Activated B cell treated with CpG ODN at 0.5 μM for 24 hours (primary cell): Measurements from ENCODE around the gene LYRM1. TPM values are rescaled to one million over a fixed set of nuclear protein-coding genes. Genes with fewer than 3 reads are reported as not detected.

Experiments used
- ATAC-seq: fragments of 200-7000 bp; cut with Tn5 transposase; one replicate; pipeline ENCODE4 v1.10.0; 2021; ENCODE audit warnings: low read depth, mild to moderate bottlenecking, moderate library complexity
- CTCF ChIA-PET: fragments of 350-600 bp; sonication (Branson Sonifier 250); formaldehyde crosslinking; loops from one replicate; lab custom pipeline; 2021; ENCODE audit warnings: antibody characterized with exemption; lab: Charles Lee
- POLR2A ChIA-PET: fragments of 350-600 bp; sonication (Branson Sonifier 250); formaldehyde crosslinking; loops from one replicate; lab custom pipeline; 2021; ENCODE audit warnings: antibody characterized with exemption; lab: Charles Lee
- DNase-seq: peaks from one replicate; pipeline ENCODE4 v3.0.0; 2022
- H3K27ac Mint-ChIP-seq: one replicate; pipeline ENCODE4 v1.8.0; 2020; ENCODE audit warnings: mixed read lengths
- H3K27me3 Mint-ChIP-seq: one replicate; pipeline ENCODE4 v1.8.0; 2021; ENCODE audit warnings: mixed read lengths
- H3K36me3 Mint-ChIP-seq: one replicate; pipeline ENCODE4 v1.8.0; 2021; ENCODE audit warnings: low read depth, mixed read lengths
- H3K4me1 Mint-ChIP-seq: one replicate; pipeline ENCODE4 v1.8.0; 2021; ENCODE audit warnings: mixed read lengths
- H3K4me3 Mint-ChIP-seq: one replicate; pipeline ENCODE4 v1.8.0; 2020; ENCODE audit warnings: mild to moderate bottlenecking, mixed read lengths
- H3K9me3 Mint-ChIP-seq: one replicate; pipeline ENCODE4 v1.8.0; 2020; ENCODE audit warnings: mixed read lengths
- intact Hi-C: fragments of 100-400 bp; cut with micrococcal nuclease; formaldehyde crosslinking; loops from one replicate; pipeline ENCODE4 v1.15.1; 2024
- total RNA-seq: library from RNA; stranded (reverse); gene quantifications from 2 replicates; pipeline ENCODE4 v1.2.3, GENCODE V29; 2022
- TF ChIP-seq, protein P1 (sequence below): fragments of 200-600 bp; IDR thresholded peaks from one replicate; pipeline ENCODE4 v1.8.0; 2022; ENCODE audit warnings: antibody characterized with exemption, mild to moderate bottlenecking

The LYRM1 gene
- total RNA-seq, 1 donor from 2014 or later = 20.7 TPM

DNA sequence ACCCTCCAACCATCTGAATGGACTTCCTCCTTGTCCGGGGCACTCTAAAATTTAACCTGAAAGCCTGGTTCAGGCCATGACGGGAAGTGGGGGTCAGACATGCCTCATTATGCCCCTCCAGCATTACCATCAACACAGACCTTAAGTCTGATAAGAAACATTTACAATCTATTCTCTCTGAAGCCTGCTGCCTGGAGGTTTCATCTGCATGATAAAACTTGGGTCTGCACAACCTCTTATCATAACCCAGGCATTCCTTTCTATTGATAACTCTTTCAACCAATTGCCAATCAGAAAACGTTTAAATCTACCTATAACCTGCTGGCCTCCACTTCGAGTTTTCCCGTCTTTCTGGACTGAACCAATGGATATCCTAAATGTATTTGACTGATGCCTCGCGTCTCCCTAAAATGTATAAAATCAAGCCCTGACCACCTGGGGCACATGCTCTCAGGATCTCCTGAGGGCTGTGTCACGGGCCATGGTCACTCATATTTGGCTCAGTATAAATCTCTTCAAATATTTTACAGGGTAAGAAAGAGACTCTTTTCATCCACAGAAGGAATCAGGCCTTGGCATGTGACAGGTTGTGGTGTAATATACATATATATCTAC, 45.6 kb downstream of the LYRM1 start:
- CTCF ChIA-PET = no interaction called here
- no peak overlapping the region for H3K27ac Mint-ChIP-seq

DNA sequence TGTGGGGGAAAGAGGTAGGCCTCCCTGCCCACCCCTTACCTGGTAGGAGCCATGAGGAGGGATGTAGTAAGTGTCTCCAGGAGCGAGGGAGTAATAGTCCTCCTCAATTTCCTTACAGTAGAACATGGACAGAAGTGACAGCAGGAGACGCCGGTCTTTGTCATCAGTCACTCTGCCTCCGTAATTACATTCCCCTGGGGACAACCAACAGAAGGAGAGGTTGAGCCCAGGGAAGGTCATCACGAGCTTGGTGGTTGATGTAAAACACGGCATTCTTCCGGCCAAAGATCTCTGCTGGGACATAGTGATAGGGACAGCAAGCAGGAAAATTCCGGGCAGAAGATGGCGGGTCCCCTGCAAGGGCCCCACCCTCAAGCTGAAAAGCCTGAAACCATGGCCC, 47.9 kb downstream of the LYRM1 start:
- no peaks in the 10 kb centered on the region for H3K9me3 Mint-ChIP-seq
- DNase-seq = no peak
- peaks cover 2% of the 10 kb centered on the region for H3K27me3 Mint-ChIP-seq
- no peak for ATAC-seq
- CTCF ChIA-PET = no interaction called here
- TF ChIP-seq, protein P1, sequence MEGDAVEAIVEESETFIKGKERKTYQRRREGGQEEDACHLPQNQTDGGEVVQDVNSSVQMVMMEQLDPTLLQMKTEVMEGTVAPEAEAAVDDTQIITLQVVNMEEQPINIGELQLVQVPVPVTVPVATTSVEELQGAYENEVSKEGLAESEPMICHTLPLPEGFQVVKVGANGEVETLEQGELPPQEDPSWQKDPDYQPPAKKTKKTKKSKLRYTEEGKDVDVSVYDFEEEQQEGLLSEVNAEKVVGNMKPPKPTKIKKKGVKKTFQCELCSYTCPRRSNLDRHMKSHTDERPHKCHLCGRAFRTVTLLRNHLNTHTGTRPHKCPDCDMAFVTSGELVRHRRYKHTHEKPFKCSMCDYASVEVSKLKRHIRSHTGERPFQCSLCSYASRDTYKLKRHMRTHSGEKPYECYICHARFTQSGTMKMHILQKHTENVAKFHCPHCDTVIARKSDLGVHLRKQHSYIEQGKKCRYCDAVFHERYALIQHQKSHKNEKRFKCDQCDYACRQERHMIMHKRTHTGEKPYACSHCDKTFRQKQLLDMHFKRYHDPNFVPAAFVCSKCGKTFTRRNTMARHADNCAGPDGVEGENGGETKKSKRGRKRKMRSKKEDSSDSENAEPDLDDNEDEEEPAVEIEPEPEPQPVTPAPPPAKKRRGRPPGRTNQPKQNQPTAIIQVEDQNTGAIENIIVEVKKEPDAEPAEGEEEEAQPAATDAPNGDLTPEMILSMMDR = no peak
- no peaks in the 10 kb centered on the region for H3K36me3 Mint-ChIP-seq
- POLR2A ChIA-PET = no interaction called here
- intact Hi-C loops = loop anchor here (10.0 kb wide), 1 partner anchor 74 kb away; no protein-coding TSS in a partner anchor
- H3K4me1 Mint-ChIP-seq = no peaks in the 10 kb centered on the region
- H3K27ac Mint-ChIP-seq = no peak overlapping the region
- no peak overlapping the region for H3K4me3 Mint-ChIP-seq

More for the DNA sequence above, 45.6 kb downstream of the LYRM1 start:
- POLR2A ChIA-PET = no interaction called here
- no peaks in the 10 kb centered on the region for H3K36me3 Mint-ChIP-seq
- no peaks in the 10 kb centered on the region for H3K9me3 Mint-ChIP-seq
- intact Hi-C loops = loop anchor here (10.0 kb wide), 1 partner anchor 71 kb away; no protein-coding TSS in a partner anchor
- H3K4me1 Mint-ChIP-seq = peaks cover 2% of the 10 kb centered on the region
- DNase-seq = no peak
- no peak overlapping the region for H3K4me3 Mint-ChIP-seq
- no peak for ATAC-seq
- TF ChIP-seq, protein P1 = no peak
- H3K27me3 Mint-ChIP-seq = peaks cover 2% of the 10 kb centered on the region

DNA sequence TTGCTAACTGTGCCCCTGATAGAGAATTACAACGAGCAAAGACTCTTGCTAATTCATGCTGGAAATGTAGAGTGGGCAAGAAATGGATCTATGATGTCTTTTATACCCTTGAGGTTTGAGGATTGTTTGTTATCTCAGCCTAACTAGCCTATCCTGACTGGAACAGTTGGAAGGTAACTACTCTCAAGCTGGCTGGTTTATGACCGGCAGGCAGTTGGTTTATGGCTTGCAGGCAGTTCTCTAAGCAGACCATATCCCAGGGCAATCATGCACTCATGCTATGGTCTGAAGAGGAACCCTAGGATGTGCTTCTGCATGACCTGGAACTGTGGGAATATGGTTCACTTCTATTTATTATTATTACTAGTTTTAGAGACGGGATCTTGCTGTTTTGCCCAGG, 49.1 kb downstream of the LYRM1 start:
- TF ChIP-seq, protein P1 = no peak
- Mint-ChIP-seq H3K4me1 (no peaks in the 10 kb centered on the region), H3K27me3 (peaks cover 2% of the 10 kb centered on the region), H3K27ac (no peak overlapping the region), H3K9me3 (no peaks in the 10 kb centered on the region), H3K4me3 (no peak overlapping the region), H3K36me3 (no peaks in the 10 kb centered on the region)
- ChIA-PET POLR2A (no interaction called here), CTCF (no interaction called here)
- DNase-seq = no peak
- intact Hi-C loops = loop anchor here (10.0 kb wide), 1 partner anchor 75 kb away; no protein-coding TSS in a partner anchor
- no peak for ATAC-seq

DNA sequence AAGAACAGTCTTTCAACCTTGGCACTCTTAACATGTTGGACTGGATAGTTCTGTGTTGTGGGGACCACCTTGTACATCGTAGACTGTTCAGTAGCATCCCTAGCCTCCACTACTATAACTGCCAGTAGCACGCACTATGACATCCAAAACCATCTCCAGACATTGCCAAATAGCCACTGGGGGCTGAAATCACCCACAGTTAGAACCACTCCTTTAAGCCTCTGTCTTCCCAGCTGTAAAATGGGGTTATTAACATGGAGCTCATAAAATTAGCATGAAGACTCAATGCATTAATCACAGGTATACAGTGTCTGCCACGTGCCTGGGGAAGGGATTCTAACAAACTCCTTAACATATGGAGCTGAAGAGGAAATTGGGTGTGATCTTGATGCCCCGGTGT, 49.7 kb downstream of the LYRM1 start:
- ATAC-seq (no peak), DNase-seq (no peak)
- TF ChIP-seq, protein P1 = no peak
- POLR2A ChIA-PET = no interaction called here
- CTCF ChIA-PET = no interaction called here
- Mint-ChIP-seq H3K36me3 (no peaks in the 10 kb centered on the region), H3K27me3 (peaks cover 2% of the 10 kb centered on the region), H3K9me3 (no peaks in the 10 kb centered on the region), H3K27ac (no peak overlapping the region), H3K4me3 (no peak overlapping the region), H3K4me1 (no peaks in the 10 kb centered on the region)
- intact Hi-C loops = no loop called here

DNA sequence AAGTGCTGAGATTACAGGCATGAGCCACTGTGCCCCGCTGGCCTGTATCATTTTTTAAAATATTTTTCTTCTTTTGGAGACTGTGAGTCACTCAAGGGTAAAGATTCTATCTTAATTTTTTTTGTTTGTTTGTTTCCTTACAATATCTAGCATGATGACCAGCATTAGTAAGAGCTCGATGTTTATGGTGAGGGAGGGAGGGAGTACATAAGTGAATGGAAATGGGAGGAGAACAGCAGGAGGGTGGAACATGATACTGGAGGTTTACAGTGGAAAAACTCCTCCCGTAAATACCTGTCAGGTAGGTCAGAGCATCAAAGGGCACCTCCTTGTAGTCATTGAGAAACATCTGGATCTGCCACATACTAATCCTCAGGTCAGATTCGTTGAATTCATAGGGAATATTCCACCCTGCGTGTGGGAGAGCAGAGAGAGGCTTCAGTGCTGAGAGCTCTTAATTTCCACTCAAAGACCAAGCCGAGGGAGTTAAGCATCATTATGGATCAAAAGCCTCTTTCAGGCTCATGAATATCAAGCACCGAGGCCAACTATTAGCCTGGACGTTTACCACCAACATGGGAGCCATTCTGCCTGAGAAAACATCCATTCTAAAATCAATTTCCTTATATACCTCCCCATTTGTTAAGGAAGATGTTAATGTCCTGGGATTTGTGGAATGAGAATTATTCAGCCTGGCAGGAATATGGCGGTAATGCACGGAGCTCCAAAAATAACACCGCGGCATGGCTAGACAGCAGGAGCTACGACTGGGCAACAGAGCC, 51.8 kb downstream of the LYRM1 start:
- peaks cover 7% of the 10 kb centered on the region for H3K27me3 Mint-ChIP-seq
- no peaks in the 10 kb centered on the region for H3K36me3 Mint-ChIP-seq
- intact Hi-C loops = no loop called here
- TF ChIP-seq, protein P1 = no peak
- ChIA-PET POLR2A (no interaction called here), CTCF (no interaction called here)
- no peaks in the 10 kb centered on the region for H3K9me3 Mint-ChIP-seq
- H3K4me3 Mint-ChIP-seq = no peak overlapping the region
- H3K27ac Mint-ChIP-seq = no peak overlapping the region
- no peaks in the 10 kb centered on the region for H3K4me1 Mint-ChIP-seq
- ATAC-seq (no peak), DNase-seq (no peak)
